HepG2 (cell line): ENCODE measurements around the gene HHATL. TPM values are rescaled to one million over a fixed set of nuclear protein-coding genes. Genes with fewer than 3 reads are reported as not detected.

ENCODE experiments used
- ATAC-seq: fragments of 200-7000 bp; cut with Tn5 transposase; 3 replicates; pipeline ENCODE4 v1.9.1; 2020; ENCODE audit warnings: mild to moderate bottlenecking, moderate library complexity
- BruUV-seq: library from RNA; stranded (reverse); fragments of 400-500 nt; replicated peaks from 2 replicates; lab custom pipeline; 2021; lab: Mats Ljungman, UMichigan
- CTCF ChIA-PET: fragments of 300-600 bp; formaldehyde crosslinking; extraction: SDS; loops from one replicate; lab custom pipeline; 2021; ENCODE audit warnings: low total read pairs, inconsistent platforms, low intra/inter-chr PET ratio; lab: Yijun Ruan, JAX
- POLR2A ChIA-PET: fragments of 350-600 bp; sonication (Branson Sonifier 250); formaldehyde crosslinking; loops from one replicate; lab custom pipeline; 2020; ENCODE audit warnings: antibody characterized with exemption, inconsistent platforms; lab: Yijun Ruan, JAX
- DNase-seq: peaks from one replicate; pipeline ENCODE4 v3.0.0-alpha.2; 2015; ENCODE audit warnings: low spot score
- FAIRE-seq: peaks from 3 replicates; lab custom pipeline; 2011; peaks lifted over from hg19 to GRCh38; lab: Jason Lieb, UNC
- H2AFZ ChIP-seq: one replicate; pipeline ENCODE4 v1.6.1; 2011; ENCODE audit warnings: low read length, inconsistent platforms
- H3K27ac ChIP-seq: fragments of 300-600 bp; 3 replicates; pipeline ENCODE4 v1.8.0; 2011; ENCODE audit warnings: mixed run types, mild to moderate bottlenecking, mixed read lengths, low read length, inconsistent platforms; ENCODE audit not compliant: insufficient read depth; ENCODE audit errors: extremely low read length
- H3K27me3 ChIP-seq, 2 experiments: fragments of 200-600 bp in 1 of 2; 2 replicates in 1 of 2; 3 replicates in 1 of 2; pipeline versions ENCODE4 v1.6.0 to v1.8.0; 2011; ENCODE audit warnings: low read length in 2 of 2, mild to moderate bottlenecking in 2 of 2, moderate library complexity in 2 of 2, inconsistent platforms in 1 of 2; ENCODE audit not compliant: insufficient read depth in 2 of 2, control insufficient read depth in 1 of 2
- H3K36me3 ChIP-seq, 2 experiments: fragments of 200-600 bp in 1 of 2; replicated peaks in 1 of 2; 2 replicates in 1 of 2; 3 replicates in 1 of 2; pipeline versions ENCODE4 v1.5.1 to v1.8.0; 2011; ENCODE audit warnings: low read length in 2 of 2, inconsistent platforms in 1 of 2; ENCODE audit not compliant: insufficient read depth in 2 of 2, control insufficient read depth in 1 of 2
- H3K4me1 ChIP-seq: 2 replicates; pipeline ENCODE4 v1.5.1; 2012; ENCODE audit warnings: low read length, inconsistent platforms; ENCODE audit not compliant: insufficient read depth
- H3K4me2 ChIP-seq: 2 replicates; pipeline ENCODE4 v1.6.0; 2011; ENCODE audit warnings: low read depth, low read length, inconsistent platforms
- H3K4me3 ChIP-seq, 3 experiments: fragments of 200-600 bp in 1 of 3; sonication (generic), shearing (Covaris generic) in 1 of 3; replicated peaks in 1 of 3; 2 replicates each; pipeline ENCODE4 v1.5.1; 2011 to 2016; ENCODE audit warnings: low read length in 3 of 3, inconsistent platforms in 2 of 3, low read depth in 2 of 3, mild to moderate bottlenecking in 2 of 3, control low read depth in 1 of 3, mixed read lengths in 1 of 3; ENCODE audit not compliant: insufficient read depth in 1 of 3
- H3K79me2 ChIP-seq: one replicate; pipeline ENCODE4 v1.6.1; 2011; ENCODE audit warnings: low read length, inconsistent platforms; ENCODE audit not compliant: insufficient read depth
- H3K9ac ChIP-seq: 2 replicates; pipeline ENCODE4 v1.6.0; 2011; ENCODE audit warnings: mild to moderate bottlenecking, low read depth, low read length, inconsistent platforms; ENCODE audit not compliant: insufficient read depth
- H3K9me3 ChIP-seq: 2 replicates; pipeline ENCODE4 v1.5.1; 2012; ENCODE audit warnings: mild to moderate bottlenecking, low read length
- H4K20me1 ChIP-seq: 2 replicates; pipeline ENCODE4 v1.6.0; 2011; ENCODE audit warnings: inconsistent platforms, mild to moderate bottlenecking, low read length, moderate library complexity; ENCODE audit not compliant: insufficient read depth
- GZF1 ChIP-seq: sonication (generic); formaldehyde crosslinking; IDR thresholded peaks from 2 replicates; pipeline ENCODE4 v1.5.1; 2020; ENCODE audit warnings: mild to moderate bottlenecking, missing genetic modification reagents
- HOXA9 ChIP-seq: sonication (generic); formaldehyde crosslinking; IDR thresholded peaks from 2 replicates; pipeline ENCODE4 v1.8.1; 2022; ENCODE audit warnings: missing genetic modification reagents, mild to moderate bottlenecking, moderate library complexity, borderline replicate concordance
- JDP2 ChIP-seq: sonication (generic); formaldehyde crosslinking; IDR thresholded peaks from 2 replicates; pipeline ENCODE4 v1.8.1; 2022; ENCODE audit warnings: missing genetic modification reagents, borderline replicate concordance
- NRL ChIP-seq: sonication (generic); formaldehyde crosslinking; IDR thresholded peaks from 2 replicates; pipeline ENCODE4 v1.5.0; 2020; ENCODE audit warnings: missing genetic modification reagents, mild to moderate bottlenecking, moderate library complexity, borderline replicate concordance
- SNAPC4 ChIP-seq: sonication (generic); formaldehyde crosslinking; IDR thresholded peaks from 2 replicates; pipeline ENCODE4 v1.4.0; 2020; ENCODE audit warnings: mild to moderate bottlenecking, missing genetic modification reagents
- SSRP1 ChIP-seq: IDR thresholded peaks from 2 replicates; pipeline ENCODE4 v1.6.1; 2016; ENCODE audit warnings: control low read depth
- ZNF30 ChIP-seq: sonication (generic); formaldehyde crosslinking; IDR thresholded peaks from 2 replicates; pipeline ENCODE4 v1.5.0; 2020; ENCODE audit warnings: mild to moderate bottlenecking, missing genetic modification reagents
- ZNF496 ChIP-seq: sonication (generic); formaldehyde crosslinking; IDR thresholded peaks from 2 replicates; pipeline ENCODE4 v1.8.1; 2023; ENCODE audit warnings: mild to moderate bottlenecking, moderate library complexity, missing genetic modification reagents; ENCODE audit not compliant: insufficient replicate concordance
- ZNF547 ChIP-seq: sonication (generic); formaldehyde crosslinking; IDR thresholded peaks from 2 replicates; pipeline ENCODE4 v1.5.1; 2020; ENCODE audit warnings: mild to moderate bottlenecking, missing genetic modification reagents
- WGBS: methylation state at CpG from one replicate; pipeline ENCODE4 v1.1.6; 2017; ENCODE audit warnings: low lambda C conversion rate; 5-methylcytosine and 5-hydroxymethylcytosine counted together
- in situ Hi-C: cut with HindIII; loops from 2 replicates; pipeline ENCODE4 v1.10.0; 2017; ENCODE audit warnings: low pct_unique_long_range_greater_than_20kb; ENCODE audit not compliant: extremely low pct_ligation_motif_present
- intact Hi-C: fragments of 100-400 bp; cut with micrococcal nuclease; formaldehyde crosslinking; loops from one replicate; pipeline ENCODE4 v1.10.0; 2022; ENCODE audit not compliant: unreplicated experiment
- polyA plus RNA-seq, 8 experiments: library from polyadenylated mRNA; depleted of rRNA in 3 of 8; stranded (reverse) in 7 of 8; unstranded in 1 of 8; fragments of >200 nt; fragmentation: Illumina TruSeq in 4 of 8; extraction: Trizol in 4 of 8; gene quantifications; 2 replicates each; pipeline versions ENCODE4 v1.2.1 to v1.2.3, GENCODE V29; 2011 to 2016; ENCODE audit warnings: low read depth in 4 of 8, missing spikeins in 1 of 8, mixed read lengths in 1 of 8; ENCODE audit not compliant: insufficient read depth in 1 of 8
- total RNA-seq, 5 experiments: library from RNA; depleted of rRNA; stranded (reverse); fragments of >200 nt; fragmentation: Illumina TruSeq; extraction: Trizol; gene quantifications; 2 replicates each; pipeline ENCODE4 v1.2.3, GENCODE V29; 2016; ENCODE audit warnings: low read depth in 1 of 5

Gene HHATL
- total and polyA plus RNA-seq, 2 of the 13 experiments (the other 11 are each of a cell fraction or from before 2014, with no cell fraction given), result 0.26 TPM; not detected in 1

GRCh38 chr3:42713747-42714146, 11.1 kb upstream of the HHATL start:
- FAIRE-seq, result no peak
- TF ChIP-seq ZNF547 (CRISPR knock-in tag), result no peak
- TF ChIP-seq ZNF30 (CRISPR knock-in tag), result no peak
- TF ChIP-seq JDP2 (CRISPR knock-in tag), result no peak
- TF ChIP-seq HOXA9 (CRISPR knock-in tag), result no peak
- no peak for TF ChIP-seq SSRP1 (CRISPR knock-in tag)
- TF ChIP-seq GZF1 (CRISPR knock-in tag), result no peak
- TF ChIP-seq NRL (CRISPR knock-in tag), result no peak
- TF ChIP-seq ZNF496 (CRISPR knock-in tag), result no peak
- no peak for TF ChIP-seq SNAPC4
- in situ Hi-C loops, result no loop called here
- Histone ChIP-seq H3K9me3 (no peaks in the 10 kb centered on the region), H2AFZ (no peak overlapping the region), H3K4me1 (peaks cover 13% of the 10 kb centered on the region), H3K79me2 (no peaks in the 10 kb centered on the region), H3K27me3 (peaks cover 2 to 7% of the 10 kb centered on the region in 2 experiments; a peak in 3 of 5 replicates), H3K4me2 (peak overlapping the region; percentile 36; the same call in 1 of the 2 replicates), H3K9ac (no peak overlapping the region), H3K27ac (no peak overlapping the region), H3K4me3 (no peak overlapping the region), H4K20me1 (no peaks in the 10 kb centered on the region), H3K36me3 (no peaks in the 10 kb centered on the region)
- no TSS peak for BruUV-seq
- 13% methylated on average over 2 of the region's 2 CpGs for WGBS
- ChIA-PET CTCF (no interaction called here), POLR2A (interaction anchor here (1.1 kb wide), 1 partner anchor 13 kb away, joined by 3 read pairs; no protein-coding TSS in a partner anchor)
- intact Hi-C loops, result no loop called here
- no peak for DNase-seq
- ATAC-seq, result no peak
